Astrocyte (in vitro differentiated cells and primary cell): ENCODE results near the gene PHEX. TPM values are rescaled to one million over a fixed set of nuclear protein-coding genes. Genes with fewer than 3 reads are reported as not detected.
A peak's percentile ranks its signal among the peaks of the same experiment; 100 is the strongest.

Source experiments
- DNase-seq: peaks from one replicate; pipeline ENCODE4 v3.0.0-alpha.2; 2010; ENCODE audit warnings: low read depth
- FAIRE-seq: peaks from 2 replicates; lab custom pipeline; 2011; peaks lifted over from hg19 to GRCh38; lab: Jason Lieb, UNC
- H2AFZ ChIP-seq: 2 replicates; pipeline ENCODE4 v1.6.0; 2012; ENCODE audit warnings: low read depth, low read length, inconsistent platforms
- H3K27ac ChIP-seq: 2 replicates; pipeline ENCODE4 v1.5.1; 2011; ENCODE audit warnings: low read depth, low read length, inconsistent platforms
- H3K27me3 ChIP-seq: 2 replicates; pipeline ENCODE4 v1.6.0; 2011; ENCODE audit warnings: low read length, inconsistent platforms; ENCODE audit not compliant: insufficient read depth
- H3K36me3 ChIP-seq: 2 replicates; pipeline ENCODE4 v1.5.1; 2011; ENCODE audit warnings: low read length, inconsistent platforms; ENCODE audit not compliant: insufficient read depth
- H3K4me1 ChIP-seq: 2 replicates; pipeline ENCODE4 v1.5.1; 2011; ENCODE audit warnings: low read length, inconsistent platforms; ENCODE audit not compliant: insufficient read depth
- H3K4me2 ChIP-seq: 2 replicates; pipeline ENCODE4 v1.6.0; 2012; ENCODE audit warnings: low read length, inconsistent platforms
- H3K4me3 ChIP-seq: 2 replicates; pipeline ENCODE4 v1.5.1; 2011; ENCODE audit warnings: low read depth, mild to moderate bottlenecking, low read length, inconsistent platforms; ENCODE audit not compliant: insufficient read depth
- H3K79me2 ChIP-seq: 2 replicates; pipeline ENCODE4 v1.6.0; 2012; ENCODE audit warnings: mild to moderate bottlenecking, low read length, inconsistent platforms; ENCODE audit not compliant: insufficient read depth
- H3K9ac ChIP-seq: 2 replicates; pipeline ENCODE4 v1.6.0; 2012; ENCODE audit warnings: mild to moderate bottlenecking, low read length, inconsistent platforms
- H3K9me3 ChIP-seq: 2 replicates; pipeline ENCODE4 v1.5.1; 2012; ENCODE audit warnings: low read depth, mild to moderate bottlenecking, low read length, inconsistent platforms; ENCODE audit not compliant: insufficient read depth
- H4K20me1 ChIP-seq: 2 replicates; pipeline ENCODE4 v1.6.0; 2012; ENCODE audit warnings: low read length, inconsistent platforms; ENCODE audit not compliant: insufficient read depth
- H3K27ac Mint-ChIP-seq: one replicate; pipeline ENCODE4 v1.8.0; 2021; ENCODE audit warnings: mild to moderate bottlenecking, mixed read lengths; ENCODE audit not compliant: unreplicated experiment
- H3K27me3 Mint-ChIP-seq: one replicate; pipeline ENCODE4 v1.8.0; 2021; ENCODE audit warnings: low read depth, mixed read lengths; ENCODE audit not compliant: unreplicated experiment
- H3K36me3 Mint-ChIP-seq: one replicate; pipeline ENCODE4 v1.8.0; 2021; ENCODE audit warnings: low read depth, mixed read lengths; ENCODE audit not compliant: unreplicated experiment
- H3K4me1 Mint-ChIP-seq: one replicate; pipeline ENCODE4 v1.8.0; 2021; ENCODE audit warnings: low read depth, mixed read lengths; ENCODE audit not compliant: unreplicated experiment
- H3K4me3 Mint-ChIP-seq: one replicate; pipeline ENCODE4 v1.8.0; 2021; ENCODE audit warnings: mild to moderate bottlenecking, moderate library complexity, mixed read lengths; ENCODE audit not compliant: unreplicated experiment
- H3K9me3 Mint-ChIP-seq: one replicate; pipeline ENCODE4 v1.8.0; 2021; ENCODE audit warnings: mild to moderate bottlenecking, mixed read lengths; ENCODE audit not compliant: unreplicated experiment
- EZH2 ChIP-seq: IDR thresholded peaks from 2 replicates; pipeline ENCODE4 v1.6.1; 2012; ENCODE audit warnings: mild to moderate bottlenecking, low read length, inconsistent platforms; ENCODE audit not compliant: insufficient read depth
- total RNA-seq: library from RNA; stranded (reverse); gene quantifications from 2 replicates; pipeline ENCODE4 v1.2.1, GENCODE V29; 2021
- TF ChIP-seq, protein P1 (sequence below): IDR thresholded peaks from 2 replicates; pipeline ENCODE4 v1.5.1; 2011; ENCODE audit warnings: low read depth, mild to moderate bottlenecking, inconsistent platforms, low read length, moderate library complexity; ENCODE audit not compliant: insufficient read depth

The PHEX gene
- total RNA-seq, 1 donor from 2014 or later: 0.36 TPM

- peaks cover 15% of the 10 kb centered on the region for H3K4me1 Mint-ChIP-seq
- Histone ChIP-seq H4K20me1 (no peaks in the 10 kb centered on the region), H3K27ac (peak overlapping the region; percentile 72), H3K9me3 (no peaks in the 10 kb centered on the region), H3K4me2 (peak overlapping the region; percentile 37), H3K4me1 (peaks cover 12% of the 10 kb centered on the region), H3K4me3 (no peak overlapping the region), H2AFZ (no peak overlapping the region), H3K9ac (peak overlapping the region; percentile 47), H3K36me3 (no peaks in the 10 kb centered on the region), H3K27me3 (no peaks in the 10 kb centered on the region), H3K79me2 (no peaks in the 10 kb centered on the region)
- DNase-seq (peak; percentile 72), FAIRE-seq (peak; percentile 99)
- H3K4me3 Mint-ChIP-seq: no peak overlapping the region
- no peaks in the 10 kb centered on the region for H3K27me3 Mint-ChIP-seq
- H3K36me3 Mint-ChIP-seq: no peaks in the 10 kb centered on the region
- TF ChIP-seq, protein P1, sequence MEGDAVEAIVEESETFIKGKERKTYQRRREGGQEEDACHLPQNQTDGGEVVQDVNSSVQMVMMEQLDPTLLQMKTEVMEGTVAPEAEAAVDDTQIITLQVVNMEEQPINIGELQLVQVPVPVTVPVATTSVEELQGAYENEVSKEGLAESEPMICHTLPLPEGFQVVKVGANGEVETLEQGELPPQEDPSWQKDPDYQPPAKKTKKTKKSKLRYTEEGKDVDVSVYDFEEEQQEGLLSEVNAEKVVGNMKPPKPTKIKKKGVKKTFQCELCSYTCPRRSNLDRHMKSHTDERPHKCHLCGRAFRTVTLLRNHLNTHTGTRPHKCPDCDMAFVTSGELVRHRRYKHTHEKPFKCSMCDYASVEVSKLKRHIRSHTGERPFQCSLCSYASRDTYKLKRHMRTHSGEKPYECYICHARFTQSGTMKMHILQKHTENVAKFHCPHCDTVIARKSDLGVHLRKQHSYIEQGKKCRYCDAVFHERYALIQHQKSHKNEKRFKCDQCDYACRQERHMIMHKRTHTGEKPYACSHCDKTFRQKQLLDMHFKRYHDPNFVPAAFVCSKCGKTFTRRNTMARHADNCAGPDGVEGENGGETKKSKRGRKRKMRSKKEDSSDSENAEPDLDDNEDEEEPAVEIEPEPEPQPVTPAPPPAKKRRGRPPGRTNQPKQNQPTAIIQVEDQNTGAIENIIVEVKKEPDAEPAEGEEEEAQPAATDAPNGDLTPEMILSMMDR: no peak
- TF ChIP-seq EZH2: no peak
- H3K9me3 Mint-ChIP-seq: peaks cover 2% of the 10 kb centered on the region
- H3K27ac Mint-ChIP-seq: peak overlapping the region; percentile 98
Observed at GRCh38 chrX:22220941-22221340, 188.8 kb downstream of the PHEX start.

GRCh38 chrX:22234380-22234779 lies 202.3 kb downstream of the PHEX start:
- Histone ChIP-seq H3K4me3 (no peak overlapping the region), H3K27me3 (no peaks in the 10 kb centered on the region), H3K9me3 (no peaks in the 10 kb centered on the region), H3K4me2 (no peak overlapping the region), H4K20me1 (no peaks in the 10 kb centered on the region), H3K79me2 (no peaks in the 10 kb centered on the region), H3K9ac (no peak overlapping the region), H3K27ac (no peak overlapping the region), H3K4me1 (no peaks in the 10 kb centered on the region), H3K36me3 (no peaks in the 10 kb centered on the region), H2AFZ (no peak overlapping the region)
- H3K4me3 Mint-ChIP-seq: no peak overlapping the region
- no peaks in the 10 kb centered on the region for H3K27me3 Mint-ChIP-seq
- no peak overlapping the region for H3K27ac Mint-ChIP-seq
- DNase-seq (no peak), FAIRE-seq (no peak)
- no peaks in the 10 kb centered on the region for H3K4me1 Mint-ChIP-seq
- no peaks in the 10 kb centered on the region for H3K36me3 Mint-ChIP-seq
- H3K9me3 Mint-ChIP-seq: peaks cover 5% of the 10 kb centered on the region
- TF ChIP-seq EZH2: no peak
- TF ChIP-seq, protein P1: no peak

- H3K4me3 ChIP-seq: no peak overlapping the region
- no peak overlapping the region for H3K9ac ChIP-seq
- no peaks in the 10 kb centered on the region for H3K27me3 ChIP-seq
- H2AFZ ChIP-seq: no peak overlapping the region
- no peak for TF ChIP-seq EZH2
- TF ChIP-seq, protein P1: no peak
- DNase-seq: no peak
- H3K9me3 ChIP-seq: no peaks in the 10 kb centered on the region
- no peak overlapping the region for H3K27ac ChIP-seq
- no peaks in the 10 kb centered on the region for H3K27me3 Mint-ChIP-seq
- H3K36me3 Mint-ChIP-seq: no peaks in the 10 kb centered on the region
- H3K27ac Mint-ChIP-seq: no peak overlapping the region
- H3K9me3 Mint-ChIP-seq: peaks cover 10% of the 10 kb centered on the region
- no peak for FAIRE-seq
- no peaks in the 10 kb centered on the region for H4K20me1 ChIP-seq
- no peaks in the 10 kb centered on the region for H3K36me3 ChIP-seq
- H3K4me3 Mint-ChIP-seq: no peak overlapping the region
- no peaks in the 10 kb centered on the region for H3K79me2 ChIP-seq
- H3K4me2 ChIP-seq: no peak overlapping the region
- H3K4me1 Mint-ChIP-seq: no peaks in the 10 kb centered on the region
- no peaks in the 10 kb centered on the region for H3K4me1 ChIP-seq
Observed at GRCh38 chrX:22237479-22237878, 205.4 kb downstream of the PHEX start.
